Left renal cortex interstitium (tissue), 4 donors: Measurements from ENCODE around the gene ASPRV1. TPM values are rescaled to one million over a fixed set of nuclear protein-coding genes. Genes with fewer than 3 reads are reported as not detected.

Experiments used
- DNase-seq, 4 donors: peaks; one replicate each; pipeline ENCODE4 v3.0.0-alpha.2; 2013; ENCODE audit warnings: low read depth in 4 of 4, low spot score in 2 of 4, missing footprints in 1 of 4
- polyA plus RNA-seq, 4 donors: library from polyadenylated mRNA; unstranded; fragments of 120-200 nt; gene quantifications; one replicate each; pipeline ENCODE4 v1.2.1, GENCODE V29; 2013; ENCODE audit not compliant: insufficient read length in 4 of 4

Gene ASPRV1
- polyA plus RNA-seq, 4 donors, result 3.6 to 5.2 (median 4.5) TPM

DNA sequence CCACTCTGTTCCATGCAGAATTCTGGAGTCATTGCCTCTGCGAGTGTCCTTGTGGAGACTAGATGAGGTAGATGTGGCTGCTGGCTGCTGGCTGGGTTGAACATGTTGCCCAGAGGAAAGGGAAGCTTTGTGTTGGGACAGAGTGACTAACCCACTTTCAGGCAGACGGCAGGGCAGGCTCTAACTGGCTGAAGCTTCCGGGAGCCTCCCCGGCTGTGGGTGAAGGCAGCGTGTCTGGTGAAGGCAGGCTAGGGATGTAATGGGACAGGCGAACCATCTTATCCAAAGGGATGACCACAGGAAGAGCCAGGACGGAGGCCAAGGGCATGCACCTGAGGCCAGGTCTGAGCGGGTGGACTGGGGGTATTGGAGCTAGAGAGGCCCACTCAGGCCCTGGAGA is 16.0 kb downstream of the ASPRV1 start:
- no peak for DNase-seq

DNA sequence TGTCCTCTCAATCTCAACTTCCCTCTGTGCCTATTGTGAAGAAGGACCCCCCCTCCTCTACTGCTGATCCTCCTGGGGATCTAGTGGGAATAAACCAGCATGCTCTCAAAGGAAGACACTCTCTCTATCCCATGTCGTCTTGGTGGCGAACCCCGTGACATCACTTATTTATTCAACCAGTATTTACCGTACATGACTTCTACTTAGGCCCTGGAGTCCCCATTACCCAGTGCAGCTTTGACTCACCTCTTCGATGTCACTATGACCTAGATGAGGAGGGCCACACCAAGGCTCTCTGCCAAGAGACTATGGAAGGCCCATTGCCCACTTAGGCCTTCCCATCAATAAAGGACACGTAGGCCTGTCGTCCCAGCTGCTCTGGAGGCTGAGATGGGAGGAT is 16.7 kb downstream of the ASPRV1 start:
- DNase-seq, result no peak

DNA sequence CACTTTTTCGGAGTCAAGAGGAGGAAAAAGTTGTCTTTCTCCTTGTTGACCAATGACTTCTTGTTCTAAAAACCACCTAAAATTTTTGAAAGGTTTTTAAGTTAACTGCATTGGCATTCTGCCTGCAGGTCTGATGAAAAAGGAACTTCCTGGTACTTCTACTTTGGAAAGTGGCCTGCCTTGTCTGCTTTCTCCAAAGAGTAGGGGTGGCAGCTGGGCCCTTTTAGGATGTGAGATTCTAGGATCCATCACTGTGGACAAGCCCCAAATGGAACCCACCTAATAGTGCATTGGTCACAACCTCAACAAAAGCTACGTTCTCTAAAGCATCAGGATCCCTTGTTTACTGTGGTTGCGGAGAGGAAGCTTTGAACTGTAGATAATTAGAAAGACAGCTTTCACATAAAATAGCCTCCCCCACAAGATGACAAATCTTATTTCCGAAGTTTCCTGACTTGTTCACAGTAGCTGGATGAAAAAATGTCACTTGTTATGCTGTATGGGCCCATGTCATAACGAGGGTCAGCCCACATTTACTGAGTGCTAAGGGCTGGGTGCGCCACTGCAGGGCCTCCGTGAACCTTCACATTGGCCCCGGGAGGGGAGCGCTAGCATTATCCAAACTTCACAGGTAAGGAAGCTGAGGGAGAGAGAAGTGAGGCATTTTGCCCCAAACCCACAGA is 17.4 kb downstream of the ASPRV1 start:
- no peak for DNase-seq

DNA sequence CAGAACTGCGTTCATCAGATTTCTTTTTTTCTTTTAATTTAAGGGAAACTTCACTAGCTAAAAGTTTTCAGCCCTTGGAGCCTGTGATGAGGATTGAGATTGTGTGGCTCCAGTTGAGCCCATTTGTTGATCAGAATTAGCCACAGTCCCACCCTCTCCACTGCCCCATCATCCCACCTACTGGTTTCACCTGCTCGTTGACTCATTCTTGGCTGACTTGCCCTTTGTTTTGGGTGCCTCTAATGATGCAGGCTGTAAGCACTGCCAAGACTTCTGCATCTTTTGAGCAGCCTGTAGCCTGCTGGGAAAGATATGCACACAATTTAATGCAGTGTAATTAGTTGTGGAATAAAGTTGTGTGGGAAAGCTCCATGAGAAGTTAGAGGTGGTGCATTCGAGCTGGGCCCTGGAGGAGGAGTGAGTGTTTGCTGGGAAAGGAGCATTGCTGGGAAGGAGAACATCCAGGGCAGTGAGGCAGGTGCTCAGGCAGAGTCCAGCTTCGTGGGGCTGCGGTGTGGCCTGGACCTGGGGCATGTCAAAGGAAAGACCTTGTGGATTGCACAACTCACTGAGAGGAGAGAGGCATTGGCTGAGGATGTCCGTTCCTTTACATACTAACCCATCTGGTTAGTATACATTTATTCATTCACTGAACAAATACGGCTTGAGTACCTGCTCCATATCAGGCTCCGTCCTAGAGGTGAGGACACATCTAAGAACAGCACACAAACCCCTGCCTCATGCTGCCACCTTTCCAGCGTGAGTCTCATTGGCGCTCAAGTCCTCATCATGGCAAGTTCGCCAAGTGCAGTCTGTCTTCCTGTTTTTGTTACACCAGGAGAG is 18.2 kb downstream of the ASPRV1 start:
- no peak for DNase-seq

DNA sequence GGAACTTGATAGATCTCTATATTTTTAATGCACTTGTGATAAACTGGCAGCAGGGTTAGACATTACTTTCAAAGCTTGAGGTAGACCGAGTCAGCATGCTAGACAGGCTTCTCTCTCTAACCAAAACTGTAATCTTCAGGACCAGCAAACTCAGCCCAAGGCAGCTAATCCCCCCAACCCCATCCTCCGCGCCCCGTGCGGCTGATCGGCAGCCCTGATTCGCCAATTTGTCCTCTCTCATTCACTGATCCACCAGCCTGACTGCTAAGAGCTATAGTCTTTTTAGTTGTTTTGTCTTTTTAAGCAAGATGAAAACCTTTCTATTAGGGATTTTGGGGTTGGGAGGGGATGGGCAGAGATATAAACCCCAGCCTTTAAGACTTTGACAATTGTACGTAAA is 20.7 kb downstream of the ASPRV1 start:
- no peak for DNase-seq

DNA sequence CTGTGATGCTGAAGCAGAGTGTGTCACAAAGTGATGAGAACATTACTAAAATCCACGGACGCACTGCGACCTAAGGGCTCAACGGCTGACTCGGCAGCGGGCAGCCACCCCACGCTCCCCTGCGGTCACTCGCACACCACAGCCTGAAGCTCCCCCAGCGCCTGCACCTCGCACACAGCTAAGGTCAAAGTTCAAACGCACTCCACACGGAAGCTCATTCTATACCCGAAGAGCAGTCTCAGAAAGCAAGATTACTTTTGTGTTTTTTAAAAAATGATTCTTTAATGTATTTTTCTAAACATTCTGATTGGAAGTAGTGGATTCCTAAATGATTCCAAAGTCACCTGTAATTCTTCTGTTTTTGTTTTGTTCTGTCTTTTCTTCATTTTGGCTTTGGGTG is 21.7 kb downstream of the ASPRV1 start:
- DNase-seq, result no peak

DNA sequence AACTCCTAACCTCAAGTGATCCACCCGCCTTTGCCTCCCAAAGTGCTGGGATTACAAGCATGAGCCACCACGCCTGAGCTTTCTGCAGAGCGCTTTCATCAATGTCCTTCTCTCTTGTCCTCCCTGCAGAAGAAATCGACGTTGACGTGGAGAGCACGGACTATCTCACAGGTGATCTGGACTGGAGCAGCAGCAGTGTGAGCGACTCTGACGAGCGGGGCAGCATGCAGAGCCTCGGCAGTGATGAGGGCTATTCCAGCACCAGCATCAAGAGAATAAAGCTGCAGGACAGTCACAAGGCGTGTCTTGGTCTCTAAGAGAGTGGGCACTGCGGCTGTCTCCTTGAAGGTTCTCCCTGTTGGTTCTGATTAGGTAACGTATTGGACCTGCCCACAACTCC is 23.5 kb downstream of the ASPRV1 start:
- no peak for DNase-seq

DNA sequence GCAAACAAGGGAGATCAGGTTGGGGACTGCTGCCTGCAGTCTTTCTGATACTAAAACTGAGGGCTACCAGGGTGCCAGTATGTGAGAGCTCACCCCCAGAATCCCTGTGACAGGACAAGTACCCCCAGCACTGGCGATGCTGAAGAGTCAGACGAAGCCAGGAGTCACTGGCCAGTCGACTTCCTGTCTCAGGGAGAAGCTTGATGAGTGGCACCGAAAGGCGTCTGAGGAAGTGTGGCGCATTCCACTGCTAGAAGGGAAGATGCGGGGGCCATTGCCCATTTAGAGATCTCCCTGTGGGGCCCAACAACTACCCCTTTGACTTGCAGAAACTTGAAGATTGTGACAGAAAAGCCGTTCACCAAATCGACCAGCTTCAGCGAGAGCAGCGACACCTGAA is 24.5 kb downstream of the ASPRV1 start:
- DNase-seq, result no peak

DNA sequence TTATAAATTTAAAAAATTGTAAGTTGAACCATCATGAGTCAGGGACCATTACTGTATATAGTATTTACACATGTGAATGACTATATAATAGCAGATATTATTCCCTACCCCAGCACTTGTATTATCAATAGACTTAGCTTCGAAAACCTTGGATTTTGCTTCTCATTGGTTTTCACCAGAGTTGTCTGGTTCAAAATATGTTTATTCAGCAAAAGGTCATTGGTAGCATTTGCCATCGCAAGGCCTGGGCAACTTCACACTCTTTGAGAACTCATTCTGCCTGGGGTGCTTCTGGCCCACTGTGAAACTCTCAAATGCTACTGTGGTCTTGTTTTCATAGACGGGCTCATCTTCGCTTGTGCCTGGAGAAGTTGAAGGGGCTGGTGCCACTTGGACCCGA is 26.4 kb downstream of the ASPRV1 start:
- no peak for DNase-seq

DNA sequence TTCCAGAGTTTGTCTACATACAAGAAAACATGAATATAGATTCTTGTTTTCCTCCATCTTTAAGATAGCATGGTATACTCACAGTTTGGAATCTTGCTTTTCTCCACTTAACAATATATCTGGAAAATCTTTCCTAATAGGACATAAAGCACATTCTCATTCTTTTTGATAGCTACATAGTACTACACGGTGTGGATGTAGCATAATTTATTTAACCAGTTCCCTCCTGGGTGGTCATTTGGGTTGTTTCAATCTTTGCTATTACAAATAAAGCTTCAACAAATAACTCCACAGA is 26.9 kb downstream of the ASPRV1 start:
- no peak for DNase-seq

DNA sequence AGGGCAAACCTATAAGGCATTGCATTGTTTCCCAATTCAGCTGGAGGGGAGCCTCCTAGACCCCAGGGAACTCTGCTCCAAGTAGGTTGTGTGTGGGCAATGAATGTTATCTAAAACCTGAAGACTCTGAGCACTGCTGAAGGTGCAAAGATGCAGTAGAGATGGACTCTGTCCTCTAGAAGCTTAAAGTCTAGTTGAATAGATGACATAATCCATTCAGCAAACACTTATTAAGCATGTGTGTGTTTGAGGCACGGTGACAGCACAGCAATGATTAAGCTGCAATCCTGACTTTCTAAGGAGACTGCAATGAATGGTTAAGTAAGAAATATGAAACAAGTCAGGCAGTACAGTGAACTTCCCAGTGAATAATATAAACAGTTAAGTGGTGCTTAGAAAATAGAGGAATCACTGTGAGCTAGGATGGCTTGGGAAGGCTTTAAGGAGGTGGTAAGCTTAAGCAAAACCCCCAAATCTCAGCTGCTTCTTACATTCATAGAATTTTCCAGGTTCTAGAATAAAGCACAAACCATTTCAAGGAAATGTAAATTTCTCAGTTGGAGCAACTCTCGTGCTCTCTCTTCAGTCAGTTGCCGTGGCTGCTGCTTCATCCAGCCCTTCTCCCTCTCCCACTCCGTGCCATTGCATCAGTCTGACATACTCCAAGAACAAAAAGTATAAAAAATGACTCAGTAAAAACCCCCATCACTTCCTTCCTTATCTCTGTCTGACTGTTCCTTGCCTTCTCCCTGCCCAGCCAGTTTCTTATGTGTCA is 27.4 kb downstream of the ASPRV1 start:
- no peak for DNase-seq

DNA sequence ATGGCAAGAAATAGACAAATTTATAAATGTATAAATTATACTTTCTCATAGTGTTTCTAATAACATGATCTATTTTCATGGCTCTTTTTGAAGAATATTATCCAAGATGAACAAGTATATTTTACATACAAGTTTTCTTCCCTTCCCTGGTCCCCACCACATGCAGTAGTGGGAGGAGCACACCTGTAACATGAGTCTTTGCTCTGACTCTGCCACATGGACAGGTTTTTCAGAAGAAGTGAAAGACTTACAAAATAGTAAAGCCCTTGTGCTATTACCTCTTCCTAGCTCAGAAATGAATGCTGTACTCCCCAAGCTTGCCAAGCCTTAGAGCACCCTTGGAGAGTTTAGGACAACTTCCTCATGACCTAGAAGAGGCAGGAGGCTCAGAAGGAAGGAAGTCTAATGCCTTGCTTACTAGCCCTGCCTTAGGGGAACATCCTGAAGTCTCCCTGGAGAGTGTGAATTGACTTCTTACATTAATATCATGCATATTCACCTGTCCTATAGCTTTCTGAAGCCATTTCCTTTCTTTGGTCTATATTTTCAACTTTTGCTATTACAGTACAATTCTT is 28.1 kb downstream of the ASPRV1 start:
- DNase-seq, result no peak

DNA sequence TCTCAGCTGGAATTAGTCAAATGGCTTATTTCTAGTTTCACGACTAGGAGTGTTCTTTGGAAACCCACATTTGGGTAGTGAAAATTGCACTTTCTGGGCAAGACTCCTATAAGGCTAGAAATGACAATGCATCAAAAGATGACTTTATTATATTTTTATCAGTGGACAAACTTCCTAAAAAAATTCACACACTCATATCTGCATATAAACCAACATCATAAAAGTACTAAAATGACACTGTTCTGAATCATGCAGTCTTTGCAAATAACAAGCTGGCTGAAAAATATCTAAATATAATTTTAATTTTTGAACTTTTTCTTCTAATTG is 28.9 kb downstream of the ASPRV1 start:
- no peak for DNase-seq

DNA sequence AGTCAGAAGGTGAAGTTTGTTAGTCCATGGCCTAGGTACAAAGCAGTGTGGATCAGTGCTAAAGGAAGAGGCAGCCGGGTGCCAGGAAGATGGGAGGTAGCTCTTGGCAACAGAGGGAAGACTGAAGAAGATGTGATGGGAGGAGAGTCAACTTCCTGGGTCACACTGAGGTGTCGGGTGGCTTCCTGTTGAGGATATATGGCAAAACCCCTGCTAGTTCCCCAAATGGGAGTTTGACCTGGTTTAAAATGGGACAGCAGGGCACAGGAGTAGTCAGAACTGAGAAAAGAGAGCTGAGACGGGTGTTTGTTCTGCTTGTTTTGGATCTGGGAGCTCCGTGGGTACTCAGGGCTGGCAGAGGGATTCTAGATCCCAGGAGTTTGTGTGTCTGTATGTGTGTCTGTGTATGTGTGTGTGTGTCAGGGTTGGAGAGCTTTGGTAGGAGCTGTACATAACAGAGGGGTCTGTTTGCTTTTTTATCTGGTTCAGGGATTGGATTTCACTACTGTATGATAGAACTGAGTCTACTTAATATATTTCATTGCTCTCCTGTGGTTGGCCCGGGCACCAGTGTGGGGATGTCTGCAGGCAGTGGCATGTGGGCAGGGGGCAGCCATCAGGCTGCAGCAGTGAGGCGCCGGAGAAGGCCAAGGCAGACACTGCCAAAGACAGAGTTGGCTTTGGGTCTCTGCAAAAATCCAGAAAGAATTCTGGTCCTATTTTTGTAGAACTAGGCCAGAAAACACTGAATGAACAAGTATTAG is 29.4 kb downstream of the ASPRV1 start:
- no peak for DNase-seq

DNA sequence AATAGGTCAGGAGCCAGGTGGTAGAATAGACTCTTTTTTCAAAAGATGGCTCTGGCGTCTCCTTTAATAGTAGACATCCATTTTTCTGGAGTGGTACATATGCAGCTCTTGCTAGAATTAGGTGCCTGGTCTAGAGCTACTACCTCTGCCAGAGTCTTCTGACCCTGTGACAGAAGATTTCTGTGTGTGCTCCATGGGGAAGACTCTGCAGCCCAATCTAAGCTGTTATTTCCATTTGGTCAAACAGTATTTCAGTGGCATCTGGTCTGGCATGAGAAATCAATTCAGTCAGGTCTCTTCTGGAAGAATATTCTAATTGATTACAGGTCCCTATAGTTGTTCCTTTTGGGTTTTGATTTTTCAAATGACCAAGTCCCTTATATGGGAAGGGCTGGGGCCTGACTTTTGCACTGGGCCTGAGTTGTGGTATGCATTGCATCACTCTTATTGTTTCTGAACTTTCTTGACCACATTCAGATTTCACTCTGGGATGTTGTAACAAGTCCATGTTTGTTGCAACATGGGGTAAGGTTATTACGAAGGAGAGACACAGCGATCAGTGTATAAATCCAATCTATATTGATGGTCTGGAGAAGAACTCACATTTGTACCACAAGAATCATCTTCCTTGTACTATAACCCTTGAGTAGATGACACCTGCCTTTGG is 34.4 kb downstream of the ASPRV1 start:
- no peak for DNase-seq

DNA sequence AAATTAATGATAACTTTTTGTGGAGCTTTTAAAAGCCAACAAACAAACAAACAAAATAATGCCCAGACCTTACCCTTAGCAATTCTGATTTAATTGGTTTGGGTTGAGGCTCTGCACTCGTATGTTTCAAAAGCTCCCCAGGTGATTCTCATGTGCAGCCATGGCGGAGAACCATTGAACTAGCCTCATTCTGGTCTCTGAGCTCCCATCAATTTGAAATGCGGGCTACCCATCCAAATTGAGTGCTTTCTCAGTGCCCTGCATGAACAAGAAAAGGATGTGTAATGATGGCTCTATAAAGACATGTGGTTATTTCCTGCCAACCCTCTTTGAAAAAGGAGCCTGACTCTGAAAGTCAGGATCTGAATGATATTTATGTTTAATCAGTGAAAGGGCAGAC is 38.3 kb downstream of the ASPRV1 start:
- DNase-seq, result no peak

DNA sequence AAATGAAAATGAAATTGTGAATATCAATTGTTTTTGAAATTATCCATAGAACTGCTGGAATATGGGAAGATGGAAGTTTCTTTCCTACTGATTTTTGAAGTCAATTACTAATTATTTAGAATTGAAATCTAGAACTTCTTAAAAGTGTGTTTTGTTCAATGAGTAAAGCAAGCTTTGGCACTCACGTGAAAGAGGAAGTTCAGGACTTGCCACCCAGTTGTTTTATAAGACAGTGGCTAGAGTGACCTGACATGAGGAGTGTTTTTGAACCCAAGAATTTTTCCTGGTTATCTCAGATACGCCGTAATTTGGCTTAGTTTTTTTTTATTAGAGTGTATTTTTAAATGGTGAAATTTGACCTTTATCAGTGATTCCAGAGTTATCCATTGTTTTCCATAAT is 43.0 kb downstream of the ASPRV1 start:
- no peak for DNase-seq

DNA sequence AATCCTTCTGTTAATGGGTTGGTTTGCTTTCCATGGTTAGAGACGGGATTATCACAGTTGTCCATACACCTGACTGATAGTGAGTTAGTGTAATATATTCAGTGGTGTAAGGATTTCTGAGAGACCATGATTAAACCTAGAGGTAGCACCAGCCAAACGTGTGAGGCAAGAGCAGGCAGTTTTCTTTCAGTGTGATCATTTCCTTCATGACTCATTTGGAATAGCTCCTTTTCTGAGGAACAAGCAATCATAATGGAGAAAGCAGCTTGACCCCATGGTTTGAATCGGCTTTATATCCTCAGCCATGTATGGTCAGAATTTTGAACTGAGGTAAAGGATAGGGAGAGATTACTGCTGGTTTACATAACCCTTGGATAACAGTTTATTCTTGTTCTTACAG is 43.6 kb downstream of the ASPRV1 start:
- no peak for DNase-seq

DNA sequence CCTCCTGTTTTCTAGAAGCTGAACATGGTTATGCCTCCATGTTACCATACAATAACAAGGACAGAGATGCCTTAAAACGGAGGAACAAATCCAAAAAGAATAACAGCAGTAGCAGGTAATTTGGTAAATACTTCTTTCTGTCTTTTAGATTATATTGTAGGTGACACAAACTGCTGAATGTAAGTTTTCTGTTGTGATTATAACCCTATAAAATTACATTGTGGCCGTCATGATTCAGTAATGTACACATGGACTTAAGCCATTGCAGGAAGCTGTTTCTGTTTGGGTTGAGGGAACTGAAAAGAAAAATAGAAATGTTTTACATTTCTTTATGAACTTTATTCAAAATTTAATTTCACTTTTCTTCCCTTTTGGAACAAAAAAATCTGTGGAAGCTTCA is 45.3 kb downstream of the ASPRV1 start:
- DNase-seq, result no peak
